Astrocyte (in vitro differentiated cells and primary cell): ENCODE results near the gene MAGI1.

ENCODE experiments used
- EZH2 ChIP-seq: IDR thresholded peaks from 2 replicates; pipeline ENCODE4 v1.6.1; 2012; ENCODE audit warnings: mild to moderate bottlenecking, low read length, inconsistent platforms; ENCODE audit not compliant: insufficient read depth
- TF ChIP-seq, protein P1 (sequence below): IDR thresholded peaks from 2 replicates; pipeline ENCODE4 v1.5.1; 2011; ENCODE audit warnings: low read depth, mild to moderate bottlenecking, inconsistent platforms, low read length, moderate library complexity; ENCODE audit not compliant: insufficient read depth

DNA sequence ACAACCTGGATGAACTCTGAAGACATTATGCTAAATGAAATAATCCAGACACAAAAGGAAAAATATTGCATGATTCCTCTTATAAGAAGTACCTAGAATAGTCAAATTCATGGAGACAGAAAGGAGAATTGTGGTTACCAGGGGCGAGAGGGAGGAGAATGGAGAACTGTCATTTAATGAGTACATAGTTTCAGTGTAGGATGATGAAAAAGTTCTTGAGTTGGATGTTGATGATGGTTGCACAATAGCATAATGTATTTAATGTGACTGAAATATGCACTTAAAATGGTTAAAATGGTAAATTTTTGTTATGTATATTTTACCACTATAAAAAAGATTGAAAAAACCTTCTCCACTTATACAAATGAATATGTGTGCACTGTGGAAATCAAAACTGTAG is 469.6 kb downstream of the MAGI1 start:
- TF ChIP-seq, protein P1, sequence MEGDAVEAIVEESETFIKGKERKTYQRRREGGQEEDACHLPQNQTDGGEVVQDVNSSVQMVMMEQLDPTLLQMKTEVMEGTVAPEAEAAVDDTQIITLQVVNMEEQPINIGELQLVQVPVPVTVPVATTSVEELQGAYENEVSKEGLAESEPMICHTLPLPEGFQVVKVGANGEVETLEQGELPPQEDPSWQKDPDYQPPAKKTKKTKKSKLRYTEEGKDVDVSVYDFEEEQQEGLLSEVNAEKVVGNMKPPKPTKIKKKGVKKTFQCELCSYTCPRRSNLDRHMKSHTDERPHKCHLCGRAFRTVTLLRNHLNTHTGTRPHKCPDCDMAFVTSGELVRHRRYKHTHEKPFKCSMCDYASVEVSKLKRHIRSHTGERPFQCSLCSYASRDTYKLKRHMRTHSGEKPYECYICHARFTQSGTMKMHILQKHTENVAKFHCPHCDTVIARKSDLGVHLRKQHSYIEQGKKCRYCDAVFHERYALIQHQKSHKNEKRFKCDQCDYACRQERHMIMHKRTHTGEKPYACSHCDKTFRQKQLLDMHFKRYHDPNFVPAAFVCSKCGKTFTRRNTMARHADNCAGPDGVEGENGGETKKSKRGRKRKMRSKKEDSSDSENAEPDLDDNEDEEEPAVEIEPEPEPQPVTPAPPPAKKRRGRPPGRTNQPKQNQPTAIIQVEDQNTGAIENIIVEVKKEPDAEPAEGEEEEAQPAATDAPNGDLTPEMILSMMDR: no peak
- TF ChIP-seq EZH2: no peak
